Measurements from ENCODE around the gene TRPM2. TPM values are rescaled to one million over a fixed set of nuclear protein-coding genes. Genes with fewer than 3 reads are reported as not detected.

The TRPM2 gene
- total RNA-seq, 4 donors from 2014 or later = 1.1 to 27.2 (median 3.3) TPM

GRCh38 chr21:44345495-44345894, 7.9 kb upstream of the TRPM2 start:
- H3K36me3 ChIP-seq = no peaks in the 10 kb centered on the region
- TF ChIP-seq, protein P1, sequence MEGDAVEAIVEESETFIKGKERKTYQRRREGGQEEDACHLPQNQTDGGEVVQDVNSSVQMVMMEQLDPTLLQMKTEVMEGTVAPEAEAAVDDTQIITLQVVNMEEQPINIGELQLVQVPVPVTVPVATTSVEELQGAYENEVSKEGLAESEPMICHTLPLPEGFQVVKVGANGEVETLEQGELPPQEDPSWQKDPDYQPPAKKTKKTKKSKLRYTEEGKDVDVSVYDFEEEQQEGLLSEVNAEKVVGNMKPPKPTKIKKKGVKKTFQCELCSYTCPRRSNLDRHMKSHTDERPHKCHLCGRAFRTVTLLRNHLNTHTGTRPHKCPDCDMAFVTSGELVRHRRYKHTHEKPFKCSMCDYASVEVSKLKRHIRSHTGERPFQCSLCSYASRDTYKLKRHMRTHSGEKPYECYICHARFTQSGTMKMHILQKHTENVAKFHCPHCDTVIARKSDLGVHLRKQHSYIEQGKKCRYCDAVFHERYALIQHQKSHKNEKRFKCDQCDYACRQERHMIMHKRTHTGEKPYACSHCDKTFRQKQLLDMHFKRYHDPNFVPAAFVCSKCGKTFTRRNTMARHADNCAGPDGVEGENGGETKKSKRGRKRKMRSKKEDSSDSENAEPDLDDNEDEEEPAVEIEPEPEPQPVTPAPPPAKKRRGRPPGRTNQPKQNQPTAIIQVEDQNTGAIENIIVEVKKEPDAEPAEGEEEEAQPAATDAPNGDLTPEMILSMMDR (IDR thresholded peaks at IDR 0.05) = no peak
- no peak for TF ChIP-seq POLR2A (IDR thresholded peaks at IDR 0.05)
- H3K27me3 ChIP-seq = peaks cover 0 to 11% of the 10 kb centered on the region in 2 donors
- no peaks in the 10 kb centered on the region for H3K4me1 ChIP-seq
- no peak for DNase-seq
- H3K4me3 ChIP-seq = no peak overlapping the region
- H3K9me3 ChIP-seq = no peaks in the 10 kb centered on the region
- H3K27ac ChIP-seq = no peak overlapping the region

DNA sequence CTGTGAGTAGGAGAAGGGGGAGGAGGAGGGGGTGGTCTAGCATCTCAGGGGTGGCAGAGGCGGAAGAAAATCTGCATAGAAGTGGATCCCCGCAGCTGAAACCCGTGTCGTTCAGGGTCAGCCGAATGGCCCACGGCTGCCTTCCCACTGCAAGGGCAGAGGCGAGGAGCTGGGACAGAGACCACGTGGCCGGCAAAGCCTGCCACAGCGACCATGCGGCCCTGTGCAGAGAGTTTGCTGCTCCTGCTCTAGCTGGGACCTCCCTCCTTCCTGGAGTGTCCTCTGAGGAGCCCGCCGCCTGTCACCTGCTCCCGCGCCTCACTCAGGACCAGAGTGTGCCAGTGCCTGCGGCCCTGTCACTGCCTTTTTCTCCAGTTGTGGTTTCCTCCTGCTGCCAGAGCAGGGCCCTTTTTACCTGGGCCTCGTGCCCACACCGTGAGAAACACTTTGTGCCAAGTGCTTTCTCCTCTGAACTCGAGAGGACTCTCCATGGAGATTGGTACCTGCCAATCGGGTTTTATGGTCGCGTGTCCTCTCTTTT, 5.4 kb upstream of the TRPM2 start:
- Histone ChIP-seq H3K9me3 (no peaks in the 10 kb centered on the region), H3K4me1 (peaks cover 0 to 2% (median 0%) of the 10 kb centered on the region in 4 donors), H3K4me3 (no peak overlapping the region), H3K36me3 (no peaks in the 10 kb centered on the region), H3K27ac (no peak overlapping the region), H3K27me3 (peaks cover 0 to 16% of the 10 kb centered on the region in 2 donors)
- DNase-seq = no peak
- TF ChIP-seq, protein P1 (IDR thresholded peaks at IDR 0.05) = no peak
- TF ChIP-seq POLR2A (IDR thresholded peaks at IDR 0.05) = no peak

GRCh38 chr21:44348861-44349260, 4.6 kb upstream of the TRPM2 start:
- H3K27me3 ChIP-seq = peaks cover 0 to 16% of the 10 kb centered on the region in 2 donors
- no peak for DNase-seq
- no peak overlapping the region for H3K27ac ChIP-seq
- no peaks in the 10 kb centered on the region for H3K36me3 ChIP-seq
- H3K4me1 ChIP-seq = peaks cover 0 to 3% (median 0%) of the 10 kb centered on the region in 4 donors
- no peaks in the 10 kb centered on the region for H3K9me3 ChIP-seq
- H3K4me3 ChIP-seq = no peak overlapping the region
- TF ChIP-seq POLR2A (IDR thresholded peaks at IDR 0.05) = no peak
- TF ChIP-seq, protein P1 (IDR thresholded peaks at IDR 0.05) = no peak

GRCh38 chr21:44349416-44349846, 4.0 kb upstream of the TRPM2 start:
- no peaks in the 10 kb centered on the region for H3K9me3 ChIP-seq
- no peak overlapping the region for H3K4me3 ChIP-seq
- peaks cover 0 to 16% of the 10 kb centered on the region in 2 donors for H3K27me3 ChIP-seq
- no peak overlapping the region for H3K27ac ChIP-seq
- TF ChIP-seq, protein P1 (IDR thresholded peaks at IDR 0.05) = no peak
- TF ChIP-seq POLR2A (IDR thresholded peaks at IDR 0.05) = no peak
- H3K36me3 ChIP-seq = no peaks in the 10 kb centered on the region
- no peak for DNase-seq
- H3K4me1 ChIP-seq = peaks cover 0 to 3% (median under 1%) of the 10 kb centered on the region in 4 donors

- Histone ChIP-seq H3K4me3 (peak overlapping the region in 1 of 4 donors; percentile 19), H3K4me1 (peaks cover 0 to 8% (median 2%) of the 10 kb centered on the region in 4 donors), H3K9me3 (no peaks in the 10 kb centered on the region), H3K36me3 (no peaks in the 10 kb centered on the region), H3K27ac (no peak overlapping the region), H3K27me3 (peaks cover 0 to 16% of the 10 kb centered on the region in 2 donors)
- TF ChIP-seq, protein P1 (IDR thresholded peaks at IDR 0.05) = no peak
- no peak for TF ChIP-seq POLR2A (IDR thresholded peaks at IDR 0.05)
- DNase-seq = no peak
Measured at GRCh38 chr21:44349847-44350772, 3.3 kb upstream of the TRPM2 start.

Data from Peyer's patch (tissue), 4 donors.